Measurements from ENCODE around the gene NLGN1.

DNA sequence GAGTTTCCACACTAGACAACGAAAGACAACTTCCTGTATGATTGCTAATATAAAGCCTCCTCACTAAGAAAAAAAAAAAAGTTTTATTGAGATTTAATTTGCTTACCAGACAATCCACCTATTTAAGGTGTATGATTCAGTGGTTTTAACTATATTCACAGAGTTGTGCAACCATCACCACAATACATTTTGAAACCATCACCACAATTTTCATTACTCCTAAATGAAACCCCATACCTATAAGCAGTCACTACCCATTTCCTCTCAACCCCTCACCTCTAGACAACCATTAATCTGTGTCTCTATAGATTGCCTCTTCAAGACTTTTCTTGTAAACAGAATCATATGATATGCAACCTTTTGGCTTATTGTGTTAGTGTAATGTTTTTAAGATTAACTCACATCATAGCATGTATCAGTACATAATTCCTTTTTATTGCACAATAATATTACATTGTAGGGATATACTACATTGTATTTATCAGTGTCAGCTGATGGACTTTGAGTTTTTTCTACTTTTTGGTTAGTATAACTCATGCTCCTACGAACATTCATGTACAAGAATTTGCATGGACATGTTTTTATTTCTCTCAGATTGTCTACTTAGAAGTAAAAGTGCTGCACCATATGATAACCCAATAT, 339.7 kb downstream of the NLGN1 start:
- no peak for TF ChIP-seq POLR2A (IDR thresholded peaks at IDR 0.05)
- TF ChIP-seq, protein P1, sequence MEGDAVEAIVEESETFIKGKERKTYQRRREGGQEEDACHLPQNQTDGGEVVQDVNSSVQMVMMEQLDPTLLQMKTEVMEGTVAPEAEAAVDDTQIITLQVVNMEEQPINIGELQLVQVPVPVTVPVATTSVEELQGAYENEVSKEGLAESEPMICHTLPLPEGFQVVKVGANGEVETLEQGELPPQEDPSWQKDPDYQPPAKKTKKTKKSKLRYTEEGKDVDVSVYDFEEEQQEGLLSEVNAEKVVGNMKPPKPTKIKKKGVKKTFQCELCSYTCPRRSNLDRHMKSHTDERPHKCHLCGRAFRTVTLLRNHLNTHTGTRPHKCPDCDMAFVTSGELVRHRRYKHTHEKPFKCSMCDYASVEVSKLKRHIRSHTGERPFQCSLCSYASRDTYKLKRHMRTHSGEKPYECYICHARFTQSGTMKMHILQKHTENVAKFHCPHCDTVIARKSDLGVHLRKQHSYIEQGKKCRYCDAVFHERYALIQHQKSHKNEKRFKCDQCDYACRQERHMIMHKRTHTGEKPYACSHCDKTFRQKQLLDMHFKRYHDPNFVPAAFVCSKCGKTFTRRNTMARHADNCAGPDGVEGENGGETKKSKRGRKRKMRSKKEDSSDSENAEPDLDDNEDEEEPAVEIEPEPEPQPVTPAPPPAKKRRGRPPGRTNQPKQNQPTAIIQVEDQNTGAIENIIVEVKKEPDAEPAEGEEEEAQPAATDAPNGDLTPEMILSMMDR (IDR thresholded peaks at IDR 0.05), result no peak
